A549 treated with ZK216348 at 1 μM for 4 hours (cell line): ENCODE data around the gene SMC2. TPM values are rescaled to one million over a fixed set of nuclear protein-coding genes. Genes with fewer than 3 reads are reported as not detected.

Source experiments
- total RNA-seq: library from RNA; stranded (reverse); fragments of 200-300 nt; extraction: Qiagen RNA extraction; gene quantifications from 5 replicates; pipeline ENCODE4 v1.2.3, GENCODE V29; 2022; ENCODE audit warnings: low read depth

The SMC2 gene
- total RNA-seq: 16.0 to 31.3 TPM (median 23.7 TPM) in 5 replicates

DNA sequence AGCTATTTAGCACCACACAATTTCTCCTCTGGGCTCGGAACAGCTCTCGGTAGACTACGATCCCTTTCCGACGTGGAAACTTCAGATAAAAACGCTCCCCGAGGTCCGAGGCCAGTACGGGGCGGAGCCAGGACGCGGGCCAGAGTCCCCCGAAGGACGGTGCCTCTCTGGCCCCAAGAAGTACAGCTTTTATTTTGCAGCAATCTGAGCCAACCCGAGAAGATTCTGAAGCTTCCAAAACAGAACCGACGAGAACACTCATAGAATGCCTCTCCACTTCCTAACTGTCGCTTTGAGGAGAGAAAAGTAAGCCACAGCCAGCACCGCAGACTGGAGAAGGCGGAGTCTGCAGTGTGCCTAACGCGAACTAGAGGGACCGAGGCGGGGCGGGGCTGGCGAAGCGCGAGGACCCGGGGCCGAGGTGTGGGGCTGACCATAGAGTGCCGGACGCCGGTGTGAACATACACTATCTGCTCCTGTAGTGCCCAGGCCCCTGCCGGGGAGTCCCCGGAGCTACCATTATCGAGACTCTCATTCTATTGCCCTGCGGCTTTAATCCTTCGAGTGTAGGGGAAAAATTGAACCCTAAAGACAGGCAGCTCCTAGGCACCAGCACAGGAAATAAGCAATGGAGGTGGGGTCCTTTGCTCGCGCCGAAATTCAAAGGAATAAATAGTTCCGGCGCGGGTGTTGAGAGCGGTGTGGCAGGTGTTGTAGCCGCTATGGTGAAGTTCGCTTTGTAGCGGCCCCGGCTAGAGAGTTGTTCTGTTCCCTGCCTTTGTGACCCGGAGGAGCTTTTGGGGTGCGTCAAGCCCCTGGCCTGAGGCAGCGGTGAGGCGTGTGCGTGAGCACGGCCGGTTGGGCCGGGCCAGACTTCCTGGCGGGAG lies at the start of gene SMC2:
Gene SMC2 (plus strand): TSS at position 663 of the 887 bp plus-strand sequence. CDS start 1,076 bp downstream, outside the sequence.

